Mesendoderm (in vitro differentiated cells): ENCODE results near the gene DHRS4L2.
"Not testable (repeated sequence)": the region's sequence is repeated elsewhere in the genome, so short reads cannot be mapped to it uniquely, and the experiment has no call there.

ENCODE experiments used
- DNase-seq: peaks from one replicate; pipeline ENCODE4 v3.0.0; 2013
- H2AK5ac ChIP-seq: 2 replicates; pipeline ENCODE4 v1.6.1; 2013; ENCODE audit warnings: low read length, inconsistent platforms
- H2BK120ac ChIP-seq: 2 replicates; pipeline ENCODE4 v1.6.1; 2013; ENCODE audit warnings: low read depth, mild to moderate bottlenecking, low read length, moderate library complexity, mixed read lengths
- H2BK15ac ChIP-seq: replicated peaks from 2 replicates; pipeline ENCODE4 v1.6.1; 2013; ENCODE audit warnings: low read depth, mild to moderate bottlenecking, moderate library complexity
- H2BK5ac ChIP-seq: 2 replicates; pipeline ENCODE4 v1.6.1; 2013; ENCODE audit warnings: low read length, inconsistent platforms
- H3K18ac ChIP-seq: 2 replicates; pipeline ENCODE4 v1.6.1; 2013; ENCODE audit warnings: mild to moderate bottlenecking, low read length, mixed read lengths
- H3K23ac ChIP-seq: one replicate; pipeline ENCODE4 v1.6.1; 2013; ENCODE audit warnings: low read length
- H3K27ac ChIP-seq: 2 replicates; pipeline ENCODE4 v1.5.1; 2013; ENCODE audit warnings: low read depth, mild to moderate bottlenecking, inconsistent platforms, low read length, moderate library complexity
- H3K27me3 ChIP-seq: 2 replicates; pipeline ENCODE4 v1.6.1; 2013; ENCODE audit warnings: low read length, control low read depth, mild to moderate bottlenecking, inconsistent platforms; ENCODE audit not compliant: insufficient read depth, poor library complexity
- H3K36me3 ChIP-seq: 2 replicates; pipeline ENCODE4 v1.6.1; 2013; ENCODE audit warnings: low read length, inconsistent platforms; ENCODE audit not compliant: control insufficient read depth, insufficient read depth
- H3K4ac ChIP-seq: one replicate; pipeline ENCODE4 v1.6.1; 2013; ENCODE audit warnings: low read depth, mild to moderate bottlenecking, low read length, moderate library complexity
- H3K4me1 ChIP-seq: 2 replicates; pipeline ENCODE4 v1.6.1; 2013; ENCODE audit warnings: low read depth, low read length, inconsistent platforms; ENCODE audit not compliant: control insufficient read depth
- H3K4me2 ChIP-seq: 2 replicates; pipeline ENCODE4 v1.6.1; 2013; ENCODE audit warnings: low read length
- H3K4me3 ChIP-seq: 2 replicates; pipeline ENCODE4 v1.5.1; 2013; ENCODE audit warnings: mild to moderate bottlenecking, low read length
- H3K56ac ChIP-seq: one replicate; pipeline ENCODE4 v1.6.1; 2013; ENCODE audit warnings: low read length
- H3K79me1 ChIP-seq: 2 replicates; pipeline ENCODE4 v1.6.1; 2013; ENCODE audit warnings: low read length, inconsistent platforms
- H3K79me2 ChIP-seq: 2 replicates; pipeline ENCODE4 v1.6.1; 2013; ENCODE audit warnings: mild to moderate bottlenecking, low read length; ENCODE audit not compliant: control insufficient read depth, insufficient read depth
- H3K9ac ChIP-seq: 2 replicates; pipeline ENCODE4 v1.6.1; 2013; ENCODE audit warnings: low read length, inconsistent platforms
- H4K5ac ChIP-seq: one replicate; pipeline ENCODE4 v1.6.1; 2013; ENCODE audit warnings: low read length
- H4K8ac ChIP-seq: one replicate; pipeline ENCODE4 v1.6.1; 2013; ENCODE audit warnings: low read depth, mild to moderate bottlenecking, control low read depth, low read length, moderate library complexity
- WGBS: extraction: QIAGEN DNeasy Blood & Tissue Kit; methylation state at CpG from one replicate; pipeline ENCODE4 v1.1.7; 2013; ENCODE audit warnings: low lambda C conversion rate, missing lambda C conversion rate; ENCODE audit not compliant: insufficient coverage; ENCODE audit errors: extremely low coverage; 5-methylcytosine and 5-hydroxymethylcytosine counted together

DHRS4L2 gene

DNA sequence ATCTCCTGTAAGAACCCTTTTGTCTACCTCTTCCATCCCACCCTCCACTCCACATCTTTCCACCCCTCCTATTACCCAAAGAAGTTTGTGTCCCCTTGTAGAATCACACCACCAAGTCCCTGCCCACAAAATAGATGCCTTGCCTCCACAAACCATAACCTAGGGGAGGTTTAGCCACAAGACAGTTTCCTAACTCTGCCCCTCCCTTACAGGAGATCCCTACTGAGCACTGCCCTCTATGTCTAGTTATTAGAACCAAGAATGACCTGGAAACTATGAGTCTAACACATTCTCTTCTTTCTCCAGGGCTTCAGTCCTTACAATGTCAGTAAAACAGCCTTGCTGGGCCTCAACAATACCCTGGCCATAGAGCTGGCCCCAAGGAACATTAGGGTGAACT lies 12.3 kb downstream of the DHRS4L2 start:
- not testable (repeated sequence) for H3K79me1 ChIP-seq, H3K18ac ChIP-seq, H3K79me2 ChIP-seq, H3K4me1 ChIP-seq, DNase-seq, H2BK5ac ChIP-seq, H3K4me3 ChIP-seq, H4K8ac ChIP-seq, H3K9ac ChIP-seq, H2BK15ac ChIP-seq, H3K27ac ChIP-seq, H2AK5ac ChIP-seq, H3K56ac ChIP-seq, H3K27me3 ChIP-seq, H3K23ac ChIP-seq, H3K4ac ChIP-seq, H3K4me2 ChIP-seq, H4K5ac ChIP-seq, H2BK120ac ChIP-seq, H3K36me3 ChIP-seq

GRCh38 chr14:24001679-24002078 lies 12.9 kb downstream of the DHRS4L2 start:
- H3K4me3 ChIP-seq, H3K79me1 ChIP-seq, H3K27ac ChIP-seq, H2BK120ac ChIP-seq, H3K4me2 ChIP-seq, H3K18ac ChIP-seq, DNase-seq, H3K36me3 ChIP-seq, H2AK5ac ChIP-seq, H2BK5ac ChIP-seq, H4K8ac ChIP-seq, H3K23ac ChIP-seq, H3K4ac ChIP-seq, H3K79me2 ChIP-seq, H4K5ac ChIP-seq, H3K56ac ChIP-seq, H2BK15ac ChIP-seq, H3K4me1 ChIP-seq, H3K27me3 ChIP-seq, H3K9ac ChIP-seq: not testable (repeated sequence)
- no CpG with 5 or more reads among the region's 2 CpGs for WGBS

- H3K27ac ChIP-seq, H2BK5ac ChIP-seq, H3K4me3 ChIP-seq, H2BK15ac ChIP-seq, H3K79me2 ChIP-seq, H3K27me3 ChIP-seq, H3K18ac ChIP-seq, H3K4me1 ChIP-seq, H3K36me3 ChIP-seq, H2BK120ac ChIP-seq, H3K4me2 ChIP-seq, H2AK5ac ChIP-seq, H3K79me1 ChIP-seq, H3K23ac ChIP-seq, H4K8ac ChIP-seq, H4K5ac ChIP-seq: not testable (repeated sequence)
- H3K56ac ChIP-seq = peak overlapping the region; percentile 73
- peak; percentile 5 for DNase-seq
- peak overlapping the region; percentile 57 for H3K9ac ChIP-seq
- no CpG with 5 or more reads among the region's 15 CpGs for whole genome bisulfite sequencing
- peak overlapping the region; percentile 55 for H3K4ac ChIP-seq
Observed at GRCh38 chr14:24006471-24006816, 17.7 kb downstream of the DHRS4L2 start.

GRCh38 chr14:24006817-24007652 lies 18.3 kb downstream of the DHRS4L2 start:
- H2BK15ac ChIP-seq, H4K8ac ChIP-seq, H3K79me2 ChIP-seq, H2BK5ac ChIP-seq, H3K4me2 ChIP-seq, H3K79me1 ChIP-seq, H2AK5ac ChIP-seq, H3K4me1 ChIP-seq, H3K23ac ChIP-seq, H2BK120ac ChIP-seq, H3K36me3 ChIP-seq, H3K4me3 ChIP-seq, H3K27ac ChIP-seq, H3K18ac ChIP-seq, H3K27me3 ChIP-seq, H4K5ac ChIP-seq: not testable (repeated sequence)
- Histone ChIP-seq H3K56ac (peak overlapping the region; percentile 79), H3K4ac (peak overlapping the region; percentile 55), H3K9ac (peak overlapping the region; percentile 57)
- peak; percentile 17 for DNase-seq
- no CpG with 5 or more reads among the region's 62 CpGs for WGBS

DNA sequence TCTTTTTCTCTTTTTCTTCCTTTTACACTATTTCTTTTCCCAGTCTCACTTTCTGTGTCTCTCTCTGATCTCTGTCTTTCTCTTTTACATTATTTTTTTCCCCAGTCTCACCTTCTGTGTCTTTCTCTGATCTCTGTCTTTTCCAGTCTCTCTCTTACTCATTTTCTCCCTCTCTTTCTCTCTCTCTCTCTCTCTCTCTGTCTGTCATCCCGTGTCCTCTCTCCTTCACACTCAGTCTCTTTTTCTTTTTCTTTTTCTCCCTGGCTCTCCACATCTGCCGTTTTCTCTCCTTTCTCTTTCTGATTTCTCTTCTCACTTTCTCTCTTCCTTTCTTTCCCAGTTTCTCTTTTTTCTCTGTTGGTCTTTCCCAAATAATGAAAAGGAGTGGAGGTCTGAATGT lies 22.3 kb downstream of the DHRS4L2 start:
- H3K4me3 ChIP-seq = no peak overlapping the region
- no peak overlapping the region for H3K56ac ChIP-seq
- no peaks in the 10 kb centered on the region for H3K79me1 ChIP-seq
- no peak overlapping the region for H3K27ac ChIP-seq
- H3K4ac ChIP-seq = no peak overlapping the region
- H3K4me2 ChIP-seq = no peak overlapping the region
- no peak overlapping the region for H2BK5ac ChIP-seq
- no peaks in the 10 kb centered on the region for H3K36me3 ChIP-seq
- H4K8ac ChIP-seq = no peak overlapping the region
- no CpG with 5 or more reads among the region's 2 CpGs for WGBS
- H3K27me3 ChIP-seq = no peaks in the 10 kb centered on the region
- H3K9ac ChIP-seq = no peak overlapping the region
- no peak overlapping the region for H4K5ac ChIP-seq
- H2BK120ac ChIP-seq = no peak overlapping the region
- H3K18ac ChIP-seq = no peak overlapping the region
- H3K79me2 ChIP-seq = no peaks in the 10 kb centered on the region
- H3K23ac ChIP-seq = no peak overlapping the region
- no peak for DNase-seq
- no peak overlapping the region for H2BK15ac ChIP-seq
- H2AK5ac ChIP-seq = no peak overlapping the region
- no peaks in the 10 kb centered on the region for H3K4me1 ChIP-seq

DNA sequence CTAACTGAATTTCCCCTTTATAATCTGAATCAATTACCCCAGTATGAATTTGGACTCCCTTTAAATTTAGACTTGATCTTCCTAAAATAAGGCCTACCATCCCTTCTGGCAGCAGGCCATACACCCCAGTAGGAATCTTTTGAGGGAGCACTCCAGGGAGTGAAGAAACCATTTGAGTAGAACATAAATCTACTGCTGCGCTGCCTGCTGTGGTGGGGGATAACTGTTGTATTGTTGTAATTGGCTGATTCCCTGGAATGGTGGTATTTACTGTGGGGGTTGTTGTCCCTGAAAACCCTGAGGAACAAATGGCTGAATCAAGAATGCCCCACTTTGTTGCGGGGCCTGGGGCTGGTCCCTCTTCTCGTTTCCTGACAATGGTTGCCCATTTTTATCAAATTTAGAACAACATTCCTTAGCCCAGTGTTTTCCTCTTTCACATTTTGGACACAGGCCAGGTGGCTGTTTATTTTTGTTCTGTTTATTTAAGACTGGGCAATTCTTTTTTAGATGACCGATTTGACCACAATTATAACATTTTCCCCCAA lies 24.1 kb downstream of the DHRS4L2 start:
- H3K18ac ChIP-seq, DNase-seq, H3K4me1 ChIP-seq, H3K79me1 ChIP-seq, H2BK120ac ChIP-seq, H3K36me3 ChIP-seq, H2AK5ac ChIP-seq, H3K27ac ChIP-seq, H3K23ac ChIP-seq, H3K56ac ChIP-seq, H3K9ac ChIP-seq, H4K5ac ChIP-seq, H3K4me3 ChIP-seq, H3K4ac ChIP-seq, H2BK5ac ChIP-seq, H2BK15ac ChIP-seq, H3K79me2 ChIP-seq, H4K8ac ChIP-seq, H3K4me2 ChIP-seq, H3K27me3 ChIP-seq: not testable (repeated sequence)
- WGBS = no CpG with 5 or more reads among the region's 4 CpGs
